OCI-LY3 (cell line): ENCODE results near the gene JCAD.
"Not testable (repeated sequence)": the region's sequence is repeated elsewhere in the genome, so short reads cannot be mapped to it uniquely, and the experiment has no call there.

Experiments used
- EZH2phosphoT487 ChIP-seq: fragments of 200-600 bp; shearing (Covaris generic); IDR thresholded peaks from 2 replicates; pipeline ENCODE4 v1.6.1; 2018; ENCODE audit warnings: antibody characterized with exemption, mixed run types, low read depth
- TF ChIP-seq, protein P1 (sequence below): fragments of 200-600, 300-600 bp; sonication (generic); IDR thresholded peaks from 2 replicates; pipeline ENCODE4 v1.5.1; 2014; ENCODE audit warnings: antibody characterized with exemption, low read length, low read depth

DNA sequence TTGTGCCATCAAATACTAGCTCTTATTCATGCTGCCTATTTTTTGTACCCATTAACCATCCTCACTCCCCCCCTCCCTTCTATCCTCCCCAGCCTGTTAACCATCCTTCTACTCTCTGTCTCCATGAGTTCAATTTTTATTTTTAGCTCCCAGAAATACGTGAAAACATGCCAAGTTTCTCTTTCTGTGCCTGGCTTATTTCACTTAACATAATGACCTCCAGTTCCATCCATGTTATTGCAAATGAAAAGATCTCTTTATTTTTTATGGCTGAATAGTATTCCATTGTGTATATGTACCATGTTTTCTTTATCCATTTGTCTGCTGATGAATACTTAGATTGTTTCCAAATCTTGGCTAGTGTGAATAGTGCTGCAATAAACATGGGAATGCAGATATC lies 54.3 kb downstream of the JCAD start:
- TF ChIP-seq, protein P1, sequence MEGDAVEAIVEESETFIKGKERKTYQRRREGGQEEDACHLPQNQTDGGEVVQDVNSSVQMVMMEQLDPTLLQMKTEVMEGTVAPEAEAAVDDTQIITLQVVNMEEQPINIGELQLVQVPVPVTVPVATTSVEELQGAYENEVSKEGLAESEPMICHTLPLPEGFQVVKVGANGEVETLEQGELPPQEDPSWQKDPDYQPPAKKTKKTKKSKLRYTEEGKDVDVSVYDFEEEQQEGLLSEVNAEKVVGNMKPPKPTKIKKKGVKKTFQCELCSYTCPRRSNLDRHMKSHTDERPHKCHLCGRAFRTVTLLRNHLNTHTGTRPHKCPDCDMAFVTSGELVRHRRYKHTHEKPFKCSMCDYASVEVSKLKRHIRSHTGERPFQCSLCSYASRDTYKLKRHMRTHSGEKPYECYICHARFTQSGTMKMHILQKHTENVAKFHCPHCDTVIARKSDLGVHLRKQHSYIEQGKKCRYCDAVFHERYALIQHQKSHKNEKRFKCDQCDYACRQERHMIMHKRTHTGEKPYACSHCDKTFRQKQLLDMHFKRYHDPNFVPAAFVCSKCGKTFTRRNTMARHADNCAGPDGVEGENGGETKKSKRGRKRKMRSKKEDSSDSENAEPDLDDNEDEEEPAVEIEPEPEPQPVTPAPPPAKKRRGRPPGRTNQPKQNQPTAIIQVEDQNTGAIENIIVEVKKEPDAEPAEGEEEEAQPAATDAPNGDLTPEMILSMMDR, result not testable (repeated sequence)
- not testable (repeated sequence) for TF ChIP-seq EZH2phosphoT487
